Endometrial microvascular endothelial cells (primary cell): ENCODE data around the gene ATF1. TPM values are rescaled to one million over a fixed set of nuclear protein-coding genes. Genes with fewer than 3 reads are reported as not detected.

Source experiments
- in situ Hi-C: cut with HindIII; loops from 2 replicates; pipeline ENCODE4 v1.10.0; 2017; ENCODE audit warnings: low sequenced_read_pairs, low pct_unique_long_range_greater_than_20kb; ENCODE audit errors: inconsistent ontology term
- total RNA-seq: library from RNA; depleted of rRNA; stranded (reverse); fragments of >200 nt; gene quantifications from one replicate; pipeline ENCODE4 v1.2.3, GENCODE V29; 2015; ENCODE audit errors: inconsistent ontology term

Gene ATF1
- total RNA-seq = 27.9 TPM

- in situ Hi-C loops = no loop called here
Measured at GRCh38 chr12:50763639-50764285, at the start of gene ATF1. Gene ATF1, plus strand, starts transcription at chr12:50764101. Its CDS starts 16,045 bp downstream, at chr12:50780146.

DNA sequence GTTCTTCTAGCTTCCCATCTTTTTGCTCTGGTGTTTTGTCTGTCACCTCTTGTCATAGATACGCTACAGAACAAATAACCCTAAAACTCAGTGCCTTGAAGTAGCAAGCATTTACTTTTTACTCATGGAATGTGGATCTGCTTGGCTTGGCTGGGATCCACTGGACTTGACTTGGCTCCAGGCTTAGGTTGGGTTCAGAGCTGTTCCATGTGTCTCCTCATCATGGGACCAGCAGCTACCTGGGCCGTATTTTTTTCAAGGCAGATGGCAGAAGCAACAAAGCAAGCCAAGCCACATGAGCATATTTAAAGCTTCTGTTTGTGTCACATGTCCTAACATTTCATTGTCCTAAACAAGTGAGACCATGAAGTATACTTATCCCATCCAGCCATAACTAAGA lies 48.7 kb upstream of the ATF1 start:
- in situ Hi-C loops = no loop called here

- in situ Hi-C loops = no loop called here
Measured at GRCh38 chr12:50718760-50719159, 45.1 kb upstream of the ATF1 start.

DNA sequence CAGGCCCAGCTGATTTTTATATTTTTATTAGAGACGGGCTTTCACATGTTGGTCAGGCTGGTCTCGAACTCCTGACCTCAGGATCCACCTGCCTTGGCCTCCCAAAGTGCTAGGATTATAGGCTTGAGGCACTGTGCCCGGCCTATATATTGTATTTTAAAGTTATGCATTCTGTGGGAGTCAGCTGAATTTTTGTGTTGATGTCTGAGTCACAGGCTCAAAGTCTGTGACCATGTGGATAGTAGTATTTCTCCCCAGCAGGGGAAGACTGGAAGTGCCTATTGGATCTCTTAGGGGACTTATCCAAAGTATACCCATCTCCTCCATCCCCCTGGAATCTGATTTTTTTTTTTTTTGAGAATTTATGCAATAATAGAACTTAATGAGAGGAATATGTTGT lies 43.8 kb upstream of the ATF1 start:
- in situ Hi-C loops = no loop called here

DNA sequence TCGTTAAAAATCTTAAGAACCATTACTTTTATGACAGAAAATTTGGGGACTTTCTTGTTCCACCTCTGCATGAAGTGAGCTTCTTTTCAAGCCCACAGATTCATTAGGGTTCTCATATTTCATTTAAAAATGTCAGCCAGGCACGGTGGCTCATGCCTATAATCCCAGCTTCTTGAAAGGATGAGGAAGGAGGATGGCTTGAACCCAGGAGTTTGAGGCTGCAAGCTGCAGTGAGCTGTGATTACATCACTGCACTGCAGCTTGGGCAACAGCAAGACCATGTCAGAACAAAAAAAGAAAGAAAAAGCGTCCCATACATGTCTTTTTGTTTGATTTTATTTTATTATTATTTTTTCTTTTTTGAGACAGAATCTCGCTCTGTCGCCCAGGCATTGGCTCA lies 43.4 kb upstream of the ATF1 start:
- in situ Hi-C loops = no loop called here

DNA sequence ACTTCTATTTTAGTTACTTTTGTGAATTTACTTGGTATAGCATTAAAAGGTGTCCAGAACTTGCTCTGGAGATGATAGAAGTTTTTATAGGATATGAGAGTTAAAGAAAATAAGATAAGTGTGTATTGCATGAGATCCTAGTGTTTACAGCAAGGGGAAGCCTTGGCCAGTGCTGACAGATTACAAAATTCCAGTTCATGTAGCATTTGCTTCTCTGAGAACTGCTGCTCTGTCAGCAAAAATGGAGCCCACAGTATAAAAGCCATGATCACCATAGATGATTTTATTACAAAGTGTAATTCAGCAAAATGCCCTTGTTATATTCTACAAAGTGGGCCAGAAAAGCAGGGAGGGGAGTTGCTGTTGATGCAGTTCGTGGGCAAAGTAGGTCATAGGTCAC lies 40.0 kb upstream of the ATF1 start:
- in situ Hi-C loops = no loop called here

- in situ Hi-C loops = no loop called here
Measured at GRCh38 chr12:50725011-50725942, 38.6 kb upstream of the ATF1 start.

- in situ Hi-C loops = no loop called here
Measured at GRCh38 chr12:50727466-50727865, 36.4 kb upstream of the ATF1 start.

- in situ Hi-C loops = no loop called here
Measured at GRCh38 chr12:50728417-50728816, 35.5 kb upstream of the ATF1 start.

DNA sequence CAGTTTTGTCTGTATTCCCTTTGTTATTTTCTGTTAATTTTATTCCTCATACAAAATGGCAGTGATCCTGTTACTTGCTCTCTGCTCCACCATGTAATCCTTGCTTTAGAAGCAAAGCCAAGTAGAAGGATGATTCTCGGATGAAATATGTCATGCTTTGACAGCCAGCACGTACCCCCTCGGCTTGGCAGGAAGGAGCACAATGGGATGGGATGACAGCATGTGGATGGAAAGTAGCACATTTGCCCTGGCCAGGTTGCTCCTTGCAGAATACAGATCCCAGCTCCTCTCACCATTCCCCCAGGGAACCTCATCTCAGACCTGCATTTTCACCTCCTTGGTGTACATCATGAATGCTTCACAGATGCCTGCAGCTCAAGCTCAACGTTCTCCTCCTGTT lies 35.1 kb upstream of the ATF1 start:
- in situ Hi-C loops = no loop called here

GRCh38 chr12:50732591-50732990 lies 31.3 kb upstream of the ATF1 start:
- in situ Hi-C loops = no loop called here

DNA sequence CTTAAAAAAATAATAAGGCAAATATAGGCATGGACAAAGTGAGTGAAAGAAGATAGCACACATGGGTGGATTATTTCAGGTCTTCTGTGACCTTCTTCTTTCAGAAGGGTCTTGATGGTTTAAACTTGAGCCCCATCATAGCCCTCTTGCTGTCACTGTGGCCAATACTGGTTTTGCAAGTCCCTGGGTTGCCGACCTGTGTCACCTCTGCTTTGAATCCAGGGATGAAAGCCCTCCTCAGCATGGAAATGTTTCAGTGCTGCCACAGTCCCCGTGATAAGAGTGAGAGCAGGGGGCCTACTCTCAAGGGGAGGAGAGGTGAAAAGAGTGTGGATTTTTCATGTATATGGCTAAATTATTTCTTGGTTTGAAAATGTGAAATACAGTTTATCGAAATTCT lies 30.2 kb upstream of the ATF1 start:
- in situ Hi-C loops = no loop called here

GRCh38 chr12:50734409-50735263 lies 29.3 kb upstream of the ATF1 start:
- in situ Hi-C loops = no loop called here

- in situ Hi-C loops = no loop called here
Measured at GRCh38 chr12:50739611-50740010, 24.3 kb upstream of the ATF1 start.

GRCh38 chr12:50740307-50740706 lies 23.6 kb upstream of the ATF1 start:
- in situ Hi-C loops = no loop called here

GRCh38 chr12:50742776-50743175 lies 21.1 kb upstream of the ATF1 start:
- in situ Hi-C loops = no loop called here

DNA sequence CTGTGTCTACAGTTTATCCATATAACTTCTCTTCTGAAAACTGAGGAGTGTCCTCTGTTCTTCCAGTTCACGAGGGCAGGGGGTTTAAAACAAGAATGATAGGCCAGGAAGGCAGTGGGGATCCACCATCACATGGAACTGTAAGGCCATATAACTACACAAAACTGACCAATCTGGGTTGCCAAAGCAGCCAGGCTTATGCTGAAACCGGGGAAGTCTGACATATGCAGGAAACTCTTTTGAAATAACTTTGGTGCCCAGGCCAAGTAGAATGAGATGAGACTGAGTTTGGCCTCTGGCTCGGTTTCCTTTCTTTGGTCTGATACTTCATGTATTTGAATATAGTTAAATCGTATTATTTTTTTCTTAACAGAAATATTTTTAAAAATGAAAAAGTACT lies 18.0 kb upstream of the ATF1 start:
- in situ Hi-C loops = no loop called here

DNA sequence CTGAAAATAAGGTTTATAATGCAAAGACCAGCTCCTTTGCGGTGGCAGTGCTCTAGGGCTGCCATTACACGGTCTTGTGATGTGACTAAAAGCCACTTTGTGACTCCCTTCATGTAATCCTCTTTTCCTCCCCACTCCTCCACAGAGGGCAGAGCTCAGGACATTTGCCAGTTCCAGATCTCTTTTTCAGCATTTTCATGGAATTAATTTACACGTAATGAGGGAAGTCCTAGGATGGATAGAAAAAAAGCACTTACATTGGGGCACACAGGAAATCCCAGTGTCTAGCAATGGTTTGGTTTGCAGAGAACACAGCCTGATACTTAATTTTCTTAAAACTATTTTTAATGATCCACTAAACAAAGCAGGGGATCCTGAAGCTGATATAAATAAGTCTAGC lies 17.5 kb upstream of the ATF1 start:
- in situ Hi-C loops = no loop called here

GRCh38 chr12:50747817-50748216 lies 16.1 kb upstream of the ATF1 start:
- in situ Hi-C loops = no loop called here
